Right lobe of liver (tissue), 4 donors: ENCODE data around the gene RPS6KC1.

Source experiments
- POLR2A ChIP-seq: fragments of 450-650 bp; IDR thresholded peaks from one replicate; pipeline ENCODE4 v1.6.1; 2017; ENCODE audit warnings: antibody characterized with exemption, mild to moderate bottlenecking
- TF ChIP-seq, protein P1 (sequence below), 4 donors: fragments of 200-600 bp in 3 of 4; fragments of 450-650 bp in 1 of 4; IDR thresholded peaks; one replicate each; pipeline versions ENCODE4 v1.5.1 to v1.8.0; 2016 to 2022; ENCODE audit warnings: antibody characterized with exemption in 4 of 4, mild to moderate bottlenecking in 2 of 4
- donor health status: DM: no; HTN: no; CAD: no.
- donor health status: DM: no; HTN: no; CAD: no.
- donor health status: DM: no; HTN: yes; CAD: no.

GRCh38 chr1:213066363-213066762 is 15.3 kb downstream of the RPS6KC1 start:
- no peak for TF ChIP-seq POLR2A
- TF ChIP-seq, protein P1, sequence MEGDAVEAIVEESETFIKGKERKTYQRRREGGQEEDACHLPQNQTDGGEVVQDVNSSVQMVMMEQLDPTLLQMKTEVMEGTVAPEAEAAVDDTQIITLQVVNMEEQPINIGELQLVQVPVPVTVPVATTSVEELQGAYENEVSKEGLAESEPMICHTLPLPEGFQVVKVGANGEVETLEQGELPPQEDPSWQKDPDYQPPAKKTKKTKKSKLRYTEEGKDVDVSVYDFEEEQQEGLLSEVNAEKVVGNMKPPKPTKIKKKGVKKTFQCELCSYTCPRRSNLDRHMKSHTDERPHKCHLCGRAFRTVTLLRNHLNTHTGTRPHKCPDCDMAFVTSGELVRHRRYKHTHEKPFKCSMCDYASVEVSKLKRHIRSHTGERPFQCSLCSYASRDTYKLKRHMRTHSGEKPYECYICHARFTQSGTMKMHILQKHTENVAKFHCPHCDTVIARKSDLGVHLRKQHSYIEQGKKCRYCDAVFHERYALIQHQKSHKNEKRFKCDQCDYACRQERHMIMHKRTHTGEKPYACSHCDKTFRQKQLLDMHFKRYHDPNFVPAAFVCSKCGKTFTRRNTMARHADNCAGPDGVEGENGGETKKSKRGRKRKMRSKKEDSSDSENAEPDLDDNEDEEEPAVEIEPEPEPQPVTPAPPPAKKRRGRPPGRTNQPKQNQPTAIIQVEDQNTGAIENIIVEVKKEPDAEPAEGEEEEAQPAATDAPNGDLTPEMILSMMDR (IDR thresholded peaks at IDR 0.05) = no peak
